HG02885 (cell line): Measurements from ENCODE around the gene ABCG5.

Experiments
- ATAC-seq: cut with Tn5 transposase; IDR thresholded peaks from one replicate; pipeline ENCODE4 v1.9.1; 2021; ENCODE audit warnings: mild to moderate bottlenecking; ENCODE audit not compliant: unreplicated experiment, poor library complexity

ABCG5 gene

GRCh38 chr2:43764086-43764705, 74.4 kb downstream of the ABCG5 start:
- no peak for ATAC-seq

GRCh38 chr2:43763091-43763490, 75.5 kb downstream of the ABCG5 start:
- no peak for ATAC-seq
